Muscle layer of colon (tissue), 2 donors: ENCODE measurements around the gene ZNF324B.
"Not testable (repeated sequence)": the region's sequence is repeated elsewhere in the genome, so short reads cannot be mapped to it uniquely, and the experiment has no call there.

Experiments used
- H3K27ac ChIP-seq: one replicate; pipeline ENCODE4 v1.7.0; 2013; ENCODE audit warnings: low read depth, mild to moderate bottlenecking, low read length, moderate library complexity
- H3K27me3 ChIP-seq, 2 donors: one replicate each; pipeline ENCODE4 v1.7.0; 2013; ENCODE audit warnings: low read length in 2 of 2, mild to moderate bottlenecking in 2 of 2; ENCODE audit not compliant: insufficient read depth in 2 of 2, control insufficient read depth in 1 of 2
- H3K36me3 ChIP-seq: one replicate; pipeline ENCODE4 v1.7.0; 2013; ENCODE audit warnings: mild to moderate bottlenecking, low read length; ENCODE audit not compliant: insufficient read depth
- H3K4me1 ChIP-seq: one replicate; pipeline ENCODE4 v1.7.0; 2013; ENCODE audit warnings: mild to moderate bottlenecking, low read length; ENCODE audit not compliant: insufficient read depth
- H3K4me3 ChIP-seq, 2 donors: one replicate each; pipeline ENCODE4 v1.7.0; 2013; ENCODE audit warnings: low read length in 2 of 2, low read depth in 1 of 2, mild to moderate bottlenecking in 1 of 2, moderate library complexity in 1 of 2
- H3K9ac ChIP-seq: one replicate; pipeline ENCODE4 v1.7.0; 2013; ENCODE audit warnings: low read length
- H3K9me3 ChIP-seq: one replicate; pipeline ENCODE4 v1.7.0; 2013; ENCODE audit warnings: mild to moderate bottlenecking, low read length
- donor health status: abdominal sarcoma.
- donor health status: Adenocarcinoma of cecum.

The ZNF324B gene

DNA sequence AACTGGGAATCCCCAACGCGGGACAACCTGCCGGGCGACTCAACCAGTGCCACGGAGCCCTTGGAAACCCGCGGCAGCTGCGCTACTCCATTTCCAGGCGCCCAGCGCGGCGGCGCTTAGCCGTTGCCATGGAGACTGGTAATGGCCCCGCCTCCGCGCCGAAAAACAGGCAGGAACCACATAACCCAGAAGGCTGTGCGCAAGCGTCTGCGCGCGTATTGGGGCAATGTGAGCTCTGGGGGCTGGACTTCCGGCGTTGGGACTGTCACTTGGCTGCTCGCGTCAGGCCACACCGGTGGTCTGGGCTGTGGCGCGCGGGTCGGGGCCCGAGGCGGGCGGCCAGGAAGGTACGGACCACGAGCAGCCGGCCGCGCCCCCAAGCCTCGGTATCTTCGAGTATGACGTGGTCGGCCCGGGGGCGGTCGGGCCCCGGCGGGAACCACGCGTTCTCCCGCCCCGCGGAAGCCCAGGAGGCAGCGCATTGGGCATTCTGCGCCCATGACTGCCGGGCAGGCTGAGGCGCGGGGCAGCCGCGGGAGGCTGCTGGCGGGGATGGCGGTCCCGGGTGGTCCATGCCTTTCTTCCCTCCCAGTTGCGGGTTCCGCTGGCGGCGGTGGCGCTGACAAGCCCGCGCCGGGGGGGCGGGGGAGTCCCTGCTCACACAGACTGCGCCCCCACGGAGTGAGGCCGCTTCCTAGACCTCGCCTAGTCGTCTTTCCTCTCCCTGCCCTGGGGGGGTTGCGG, at the start of gene ZNF324B:
ZNF324B (plus strand) TSS at position 265 of the 744 bp plus-strand sequence. CDS start 2,080 bp downstream, outside the sequence.
- peak within 1 kb of the TSS; percentile 27 for H3K9ac ChIP-seq
- no peaks in the 10 kb centered on the region for H3K9me3 ChIP-seq
- peak within 1 kb of the TSS; percentile 88 to 96 for H3K4me3 ChIP-seq
- H3K27me3 ChIP-seq = no peaks in the 10 kb centered on the region
- peaks cover 15% of the 10 kb centered on the region for H3K36me3 ChIP-seq
- peaks cover 7% of the 10 kb centered on the region for H3K4me1 ChIP-seq
- H3K27ac ChIP-seq = peak within 1 kb of the TSS; percentile 76

DNA sequence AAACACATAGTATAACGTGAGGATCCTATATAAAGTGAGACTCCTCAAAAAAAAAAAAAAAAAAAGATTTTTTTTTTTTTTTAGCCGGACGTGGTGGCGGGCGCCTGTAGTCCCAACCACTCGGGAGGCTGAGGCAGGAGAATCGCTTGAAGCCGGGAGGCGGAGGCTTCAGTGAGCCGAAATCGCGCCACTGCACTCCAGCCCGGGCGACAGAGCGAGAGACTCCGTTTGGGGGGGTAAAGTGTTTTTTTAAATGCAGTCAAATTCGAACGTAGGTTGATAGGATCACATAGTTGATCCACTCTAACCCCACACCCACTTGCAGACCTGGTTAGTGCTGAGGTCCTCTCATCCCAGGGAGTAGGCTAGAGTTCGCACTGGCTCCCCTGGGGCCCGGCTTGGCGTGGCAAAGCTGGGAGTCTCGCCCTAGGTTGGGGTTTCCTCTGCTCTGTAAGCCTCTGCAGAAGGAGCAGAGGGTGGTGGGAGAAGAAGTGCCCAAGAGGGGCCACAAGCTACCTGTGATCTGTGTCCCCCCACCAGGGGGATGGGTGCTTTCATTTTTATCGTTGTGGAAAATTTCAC, 49.5 kb upstream of the ZNF324B start:
- H3K4me3 ChIP-seq = peak overlapping the region; percentile 47 to 66
- peaks cover 15% of the 10 kb centered on the region in 2 donors for H3K27me3 ChIP-seq
- H3K9ac ChIP-seq = no peak overlapping the region
- peaks cover 12% of the 10 kb centered on the region for H3K4me1 ChIP-seq
- H3K9me3 ChIP-seq = no peaks in the 10 kb centered on the region
- no peaks in the 10 kb centered on the region for H3K36me3 ChIP-seq
- H3K27ac ChIP-seq = peak overlapping the region; percentile 76

DNA sequence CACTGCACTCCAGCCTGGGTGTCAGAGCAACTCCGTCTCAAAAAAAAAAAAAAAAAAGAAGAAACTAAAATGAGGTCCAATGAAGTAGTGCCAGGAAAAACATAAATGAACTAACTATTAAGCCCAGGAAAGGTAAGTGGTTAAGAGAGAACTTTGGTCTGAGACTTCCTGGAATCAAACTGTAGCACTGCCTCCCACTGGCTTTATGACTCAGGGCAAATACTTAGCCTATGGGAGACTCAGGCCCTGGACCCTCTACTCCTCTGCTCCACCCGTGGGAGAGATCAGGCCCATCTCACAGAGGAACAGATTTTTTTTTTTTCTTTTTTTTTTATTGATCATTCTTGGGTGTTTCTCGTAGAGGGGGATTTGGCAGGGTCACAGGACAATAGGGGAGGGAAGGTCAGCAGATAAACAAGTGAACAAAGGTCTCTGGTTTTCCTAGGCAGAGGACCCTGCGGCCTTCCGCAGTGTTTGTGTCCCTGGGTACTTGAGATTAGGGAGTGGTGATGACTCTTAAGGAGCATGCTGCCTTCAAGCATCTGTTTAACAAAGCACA, 47.4 kb upstream of the ZNF324B start:
- not testable (repeated sequence) for H3K9ac ChIP-seq, H3K27ac ChIP-seq, H3K27me3 ChIP-seq, H3K9me3 ChIP-seq, H3K36me3 ChIP-seq, H3K4me3 ChIP-seq
- peaks cover 20% of the 10 kb centered on the region for H3K4me1 ChIP-seq

DNA sequence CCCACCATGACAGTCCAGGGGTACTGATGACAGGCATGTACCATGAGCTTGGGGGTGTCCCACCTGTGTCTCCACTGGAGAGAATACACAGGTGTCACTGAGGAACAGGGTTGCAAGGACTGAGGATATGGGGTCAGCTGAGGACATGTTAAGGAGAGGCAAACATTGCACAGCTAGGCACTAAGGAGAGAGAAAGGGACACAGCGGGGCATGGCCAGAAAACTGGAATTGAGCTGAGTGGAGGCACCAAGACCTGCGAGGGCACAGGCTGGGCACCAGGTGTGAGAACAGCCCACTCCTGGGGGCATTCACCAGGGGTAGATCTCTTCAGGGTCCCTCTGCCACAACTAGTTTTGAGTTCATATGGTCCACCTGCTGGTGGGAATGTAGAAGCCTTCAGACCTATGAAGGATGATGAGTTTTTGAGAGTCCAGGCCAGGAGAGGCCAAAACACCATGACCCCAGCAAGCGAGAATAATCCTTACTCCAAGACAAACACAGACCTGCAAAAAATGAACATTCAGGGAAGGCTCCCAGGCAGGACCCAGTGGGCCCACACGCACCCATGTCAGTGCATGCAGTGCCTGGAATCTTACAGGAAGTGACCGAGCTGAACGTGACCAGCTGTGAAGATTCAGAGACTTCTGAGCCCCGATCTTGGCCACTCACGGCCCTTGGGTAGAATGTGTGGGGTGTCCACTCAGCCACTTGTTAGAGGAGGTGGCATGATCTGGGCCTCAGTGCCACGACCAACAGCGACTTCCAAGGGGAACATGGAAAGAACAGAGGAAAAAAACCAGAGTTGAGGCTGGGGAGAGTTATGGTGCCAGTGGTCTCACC, 44.4 kb upstream of the ZNF324B start:
- H3K36me3 ChIP-seq = no peaks in the 10 kb centered on the region
- no peaks in the 10 kb centered on the region for H3K9me3 ChIP-seq
- no peaks in the 10 kb centered on the region for H3K27me3 ChIP-seq
- H3K4me1 ChIP-seq = peaks cover 20% of the 10 kb centered on the region
- peak overlapping the region in 1 of 2 donors; percentile 93 for H3K4me3 ChIP-seq
- H3K27ac ChIP-seq = peak overlapping the region; percentile 98
- H3K9ac ChIP-seq = peak overlapping the region; percentile 72

DNA sequence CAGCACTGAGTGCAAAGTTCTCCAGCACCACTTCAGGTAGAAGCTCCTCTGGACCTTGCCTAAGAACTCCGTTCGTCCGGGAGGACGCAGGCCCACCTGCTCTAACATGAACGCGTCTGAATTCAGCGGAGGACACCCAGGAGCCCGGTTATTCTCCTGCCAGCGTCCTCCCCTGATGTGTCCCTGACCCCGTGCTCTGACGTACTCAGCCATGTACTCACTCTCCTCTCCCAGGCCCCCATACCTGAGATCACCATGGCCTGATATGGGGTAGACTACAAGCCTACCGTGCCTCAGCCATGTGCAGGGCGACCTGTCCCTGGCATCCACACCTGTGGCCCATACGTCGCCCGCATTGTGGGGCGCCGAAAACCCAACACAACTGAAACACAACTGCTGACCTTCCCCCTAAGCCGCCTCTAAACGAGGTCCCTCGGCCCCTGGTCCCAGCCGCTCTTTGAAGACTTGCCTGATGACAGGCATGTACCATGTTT, 43.7 kb upstream of the ZNF324B start:
- peak overlapping the region; percentile 72 for H3K9ac ChIP-seq
- H3K9me3 ChIP-seq = no peaks in the 10 kb centered on the region
- peaks cover 20% of the 10 kb centered on the region for H3K4me1 ChIP-seq
- H3K36me3 ChIP-seq = no peaks in the 10 kb centered on the region
- peak overlapping the region; percentile 98 for H3K27ac ChIP-seq
- H3K4me3 ChIP-seq = peak overlapping the region; percentile 93 to 100
- no peaks in the 10 kb centered on the region for H3K27me3 ChIP-seq

DNA sequence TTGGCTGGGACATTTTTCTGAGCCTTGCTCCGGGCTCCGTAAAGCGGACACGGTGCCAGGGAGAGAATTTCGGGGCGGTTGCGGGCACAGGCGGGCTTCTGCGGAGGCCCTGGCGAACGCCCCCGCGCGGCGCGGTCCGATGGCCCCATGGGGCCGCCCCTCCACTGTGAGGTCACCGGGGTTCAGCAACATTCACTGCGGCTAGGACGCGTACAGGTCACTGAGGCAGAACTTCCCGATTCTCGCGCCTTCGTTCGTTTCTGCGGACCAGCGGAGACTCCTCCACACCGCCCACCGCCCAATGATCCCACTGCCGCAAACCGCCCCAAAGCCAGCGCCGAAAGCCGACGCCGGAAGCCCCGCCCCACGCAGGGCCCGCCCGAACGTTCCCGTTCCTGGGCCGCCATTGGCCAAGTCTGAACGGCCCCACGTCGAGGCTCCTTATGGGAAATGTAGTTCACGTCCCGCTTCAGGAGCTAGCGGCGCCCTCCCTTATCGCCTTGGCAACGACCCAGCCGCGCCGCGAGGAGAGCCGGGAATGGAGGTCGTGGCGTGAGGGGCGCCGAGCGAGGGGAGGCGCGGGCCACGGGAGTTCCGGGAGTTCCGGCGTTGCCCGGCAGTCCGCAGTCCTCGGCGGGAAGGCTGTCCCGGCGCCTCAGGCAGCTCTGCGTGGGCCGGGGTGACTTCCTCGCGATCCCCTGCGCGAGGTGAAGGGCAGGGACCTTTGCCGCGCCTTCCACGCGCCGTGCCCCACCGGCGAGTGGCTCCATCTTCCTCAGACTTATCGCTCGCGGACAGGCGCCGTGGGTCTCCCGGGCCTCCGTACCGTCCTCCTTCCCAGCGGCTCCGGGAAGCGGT, 43.0 kb upstream of the ZNF324B start, which contains the start of gene ZNF584:
ZNF584 (plus strand) TSS at position 498 of the 858 bp plus-strand sequence. CDS start 499 bp downstream, outside the sequence.
- Histone ChIP-seq H3K4me3 (peak within 1 kb of the TSS; percentile 93 to 100), H3K4me1 (peaks cover 20% of the 10 kb centered on the region), H3K9ac (peak within 1 kb of the TSS; percentile 72), H3K36me3 (no peaks in the 10 kb centered on the region), H3K27ac (peak within 1 kb of the TSS; percentile 98), H3K27me3 (no peaks in the 10 kb centered on the region), H3K9me3 (no peaks in the 10 kb centered on the region)

DNA sequence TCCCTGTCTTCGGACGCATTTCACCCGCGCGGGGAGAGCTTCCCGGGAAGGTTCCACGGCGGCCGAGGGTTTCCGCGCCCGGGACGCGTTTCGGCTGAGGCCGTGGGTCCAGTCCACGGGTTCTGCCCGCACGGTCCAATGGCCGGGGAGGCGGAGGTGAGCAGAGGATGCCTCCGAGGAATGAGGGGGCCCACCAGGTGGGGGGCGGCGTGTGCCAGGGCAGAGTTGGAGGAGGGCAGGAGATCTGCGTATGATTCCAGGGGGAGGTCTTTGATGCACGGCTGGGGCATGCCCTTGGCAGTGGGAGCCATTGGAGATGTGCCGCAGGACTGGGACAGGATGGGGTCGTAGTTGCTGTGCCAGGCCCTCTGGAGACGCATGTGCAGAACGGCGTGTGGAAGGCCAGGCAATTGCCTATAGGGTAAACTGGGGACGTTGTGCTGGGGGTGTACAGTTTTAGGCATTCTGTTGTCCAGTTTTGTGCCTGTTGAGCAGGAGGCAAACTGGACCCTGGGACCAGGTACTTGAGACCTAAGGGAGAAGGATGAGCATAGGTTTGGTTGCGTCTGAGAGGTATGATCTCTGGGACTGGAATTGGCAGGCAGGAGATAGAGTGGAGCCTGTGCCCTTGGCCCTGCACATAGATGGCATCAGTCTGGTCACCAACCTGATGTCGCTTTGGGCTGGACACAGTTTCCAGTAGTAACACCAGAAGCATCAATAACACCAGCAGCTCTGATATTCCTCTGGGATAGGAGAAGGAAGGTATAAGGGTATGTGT, 42.2 kb upstream of the ZNF324B start:
- H3K4me3 ChIP-seq = peak overlapping the region; percentile 93 to 100
- no peaks in the 10 kb centered on the region for H3K36me3 ChIP-seq
- H3K9ac ChIP-seq = peak overlapping the region; percentile 72
- H3K27ac ChIP-seq = peak overlapping the region; percentile 98
- no peaks in the 10 kb centered on the region for H3K27me3 ChIP-seq
- H3K9me3 ChIP-seq = no peaks in the 10 kb centered on the region
- H3K4me1 ChIP-seq = peaks cover 20% of the 10 kb centered on the region

DNA sequence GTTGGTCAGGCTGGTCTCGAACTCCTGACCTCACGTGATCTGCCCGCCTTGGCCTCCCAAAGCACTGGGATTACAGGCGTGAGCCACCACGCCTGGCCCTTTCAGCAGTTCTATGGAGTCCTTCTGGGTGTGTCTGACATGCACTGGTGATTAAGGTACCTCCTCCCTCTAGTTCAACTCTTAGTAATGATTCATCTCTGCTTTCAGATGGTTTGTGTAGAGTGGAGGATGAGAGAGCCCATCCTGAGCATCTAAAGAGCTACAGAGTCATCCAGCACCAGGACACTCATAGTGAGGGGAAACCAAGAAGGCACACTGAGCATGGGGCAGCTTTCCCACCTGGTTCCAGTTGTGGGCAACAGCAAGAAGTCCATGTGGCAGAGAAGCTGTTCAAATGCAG, 34.8 kb upstream of the ZNF324B start:
- Histone ChIP-seq H3K36me3 (peaks cover 40% of the 10 kb centered on the region), H3K9ac (no peak overlapping the region), H3K4me3 (no peak overlapping the region), H3K27me3 (no peaks in the 10 kb centered on the region), H3K4me1 (no peaks in the 10 kb centered on the region), H3K9me3 (no peaks in the 10 kb centered on the region), H3K27ac (no peak overlapping the region)

DNA sequence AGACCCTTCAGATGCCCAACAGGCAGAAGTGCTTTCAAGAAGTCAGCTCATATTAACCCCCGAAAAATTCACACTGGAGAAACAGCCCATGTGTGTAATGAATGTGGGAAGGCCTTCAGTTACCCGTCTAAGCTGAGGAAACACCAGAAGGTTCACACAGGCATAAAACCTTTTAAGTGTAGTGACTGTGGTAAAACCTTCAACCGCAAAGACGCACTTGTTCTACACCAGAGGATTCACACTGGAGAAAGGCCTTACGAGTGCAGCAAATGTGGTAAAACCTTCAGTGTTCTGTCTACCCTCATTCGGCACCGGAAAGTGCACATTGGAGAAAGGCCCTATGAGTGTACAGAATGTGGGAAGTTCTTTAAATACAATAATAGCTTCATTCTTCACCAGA, 34.4 kb upstream of the ZNF324B start:
- peaks cover 40% of the 10 kb centered on the region for H3K36me3 ChIP-seq
- H3K4me3 ChIP-seq = no peak overlapping the region
- H3K27ac ChIP-seq = no peak overlapping the region
- H3K9me3 ChIP-seq = no peaks in the 10 kb centered on the region
- no peaks in the 10 kb centered on the region for H3K27me3 ChIP-seq
- H3K4me1 ChIP-seq = no peaks in the 10 kb centered on the region
- no peak overlapping the region for H3K9ac ChIP-seq

DNA sequence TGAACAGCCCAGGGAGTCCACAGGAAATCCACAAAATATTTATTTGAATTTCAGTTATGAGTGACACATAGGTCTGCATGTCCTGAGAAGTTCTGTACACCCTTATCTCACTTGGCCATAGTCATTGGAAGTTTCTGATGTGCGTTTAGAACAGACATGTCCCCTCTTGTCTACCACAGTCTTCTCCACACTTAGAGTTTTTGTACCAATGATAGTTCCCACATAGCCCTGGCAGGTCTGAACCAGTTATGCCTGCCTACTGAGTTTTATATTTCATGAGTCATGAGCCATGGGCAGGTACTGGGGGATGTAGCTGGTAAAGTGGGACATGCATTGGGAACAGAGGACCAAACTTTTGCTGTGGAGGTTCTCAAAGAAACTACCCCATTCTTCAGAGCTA, 22.8 kb upstream of the ZNF324B start:
- H3K9me3 ChIP-seq = peaks cover 48% of the 10 kb centered on the region
- H3K9ac ChIP-seq = no peak overlapping the region
- H3K27me3 ChIP-seq = no peaks in the 10 kb centered on the region
- H3K4me1 ChIP-seq = no peaks in the 10 kb centered on the region
- H3K36me3 ChIP-seq = peaks cover 15% of the 10 kb centered on the region
- no peak overlapping the region for H3K4me3 ChIP-seq
- H3K27ac ChIP-seq = no peak overlapping the region
